GM18507 (cell line): ENCODE data around the gene CKM.
"Not testable (repeated sequence)": the region's sequence is repeated elsewhere in the genome, so short reads cannot be mapped to it uniquely, and the experiment has no call there.

Source experiments
- DNase-seq: peaks from one replicate; pipeline ENCODE4 v3.0.0; 2011; ENCODE audit warnings: low read depth; ENCODE audit not compliant: insufficient read length; ENCODE audit errors: extremely low spot score
- FAIRE-seq: peaks from 2 replicates; lab custom pipeline; 2011; peaks lifted over from hg19 to GRCh38; lab: Jason Lieb, UNC

The CKM gene

DNA sequence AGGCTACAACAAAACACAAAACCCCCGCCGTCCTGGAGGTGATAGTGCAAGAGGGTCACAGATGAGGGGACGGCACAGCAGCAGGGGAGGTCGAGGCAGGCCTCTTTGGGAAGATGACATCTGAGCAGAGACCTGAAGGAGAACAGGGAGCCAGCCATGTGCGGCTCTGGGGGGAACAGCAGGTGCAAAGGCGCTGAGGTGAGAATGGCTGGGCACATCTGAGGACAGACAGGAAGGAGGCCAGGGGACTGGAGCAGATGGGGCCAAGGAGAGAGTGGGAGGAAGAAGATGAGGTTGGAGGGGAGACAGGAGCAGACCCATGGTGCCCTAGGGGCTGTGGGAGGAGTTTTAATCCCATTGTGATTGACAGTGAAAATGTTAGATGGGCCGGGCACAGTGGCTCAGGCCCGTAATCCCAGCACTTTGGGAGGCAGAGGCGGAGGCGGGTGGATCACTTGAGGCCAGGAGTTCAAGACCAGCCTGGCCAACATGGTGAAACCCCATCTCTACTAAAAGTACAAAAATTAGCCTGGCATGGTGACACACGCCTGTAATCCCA, 1.8 kb upstream of the CKM start:
- FAIRE-seq: no peak
- DNase-seq: no peak

DNA sequence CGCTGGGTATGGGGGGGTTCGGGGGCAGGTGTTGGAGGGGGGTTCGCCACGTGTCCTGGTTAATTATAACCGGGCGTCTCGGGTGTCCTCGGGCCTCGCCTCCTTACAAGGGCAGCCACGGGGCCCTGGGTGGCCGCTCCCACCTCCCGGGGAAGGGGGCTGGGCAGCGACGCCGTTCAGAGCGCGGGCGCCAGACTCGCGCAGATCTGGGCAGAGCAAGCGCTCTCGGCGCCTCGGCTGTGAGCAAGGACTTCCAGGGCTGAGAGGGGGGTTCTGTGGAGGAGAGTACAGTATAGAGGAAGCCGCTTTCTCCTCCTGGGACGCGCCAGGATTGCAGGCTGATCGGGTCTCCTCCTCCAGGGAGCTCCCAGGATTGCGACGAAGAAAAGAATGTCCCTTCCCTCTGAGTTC, 1.0 kb upstream of the CKM start:
- DNase-seq (no peak), FAIRE-seq (no peak)

DNA sequence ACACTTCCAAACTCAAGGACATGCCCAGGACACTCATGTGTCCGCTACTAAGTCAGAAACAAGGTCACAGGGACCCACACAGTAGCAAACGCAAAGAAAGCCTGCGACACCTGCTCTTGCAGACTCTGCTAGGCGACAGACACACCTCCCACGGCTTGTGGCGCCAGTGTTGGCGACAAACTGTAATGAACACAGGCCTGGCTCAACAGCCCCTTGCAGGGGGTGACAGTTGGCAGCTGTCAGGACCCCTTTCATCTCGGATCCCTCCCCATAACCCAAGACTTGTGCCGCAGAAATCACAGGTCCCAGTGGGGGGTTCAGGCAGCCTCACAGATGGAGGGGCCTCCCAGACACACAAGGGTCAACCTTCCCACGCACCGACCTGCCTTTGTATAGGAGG, 364 bp downstream of the CKM start:
- DNase-seq (no peak), FAIRE-seq (no peak)

DNA sequence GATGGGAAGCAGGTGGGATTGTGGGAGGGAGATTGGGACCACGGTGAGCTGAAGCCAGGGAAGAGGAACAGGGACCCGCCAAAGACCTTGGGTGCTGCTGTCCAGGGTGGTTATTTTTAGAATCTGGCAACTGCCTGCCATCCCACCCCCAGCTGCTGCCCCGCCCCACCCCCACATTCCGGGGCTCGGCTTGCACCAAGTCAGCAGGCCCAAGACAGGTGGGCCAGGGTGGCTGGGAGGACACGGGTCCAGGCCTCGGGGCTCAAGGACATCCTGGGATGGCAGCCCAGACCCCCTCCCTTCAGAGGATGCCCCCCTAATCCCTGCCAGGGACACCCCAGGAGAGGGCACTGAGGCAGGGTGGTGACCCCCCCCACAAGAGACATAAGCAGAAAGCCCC, 827 bp downstream of the CKM start:
- DNase-seq (no peak), FAIRE-seq (no peak)

DNA sequence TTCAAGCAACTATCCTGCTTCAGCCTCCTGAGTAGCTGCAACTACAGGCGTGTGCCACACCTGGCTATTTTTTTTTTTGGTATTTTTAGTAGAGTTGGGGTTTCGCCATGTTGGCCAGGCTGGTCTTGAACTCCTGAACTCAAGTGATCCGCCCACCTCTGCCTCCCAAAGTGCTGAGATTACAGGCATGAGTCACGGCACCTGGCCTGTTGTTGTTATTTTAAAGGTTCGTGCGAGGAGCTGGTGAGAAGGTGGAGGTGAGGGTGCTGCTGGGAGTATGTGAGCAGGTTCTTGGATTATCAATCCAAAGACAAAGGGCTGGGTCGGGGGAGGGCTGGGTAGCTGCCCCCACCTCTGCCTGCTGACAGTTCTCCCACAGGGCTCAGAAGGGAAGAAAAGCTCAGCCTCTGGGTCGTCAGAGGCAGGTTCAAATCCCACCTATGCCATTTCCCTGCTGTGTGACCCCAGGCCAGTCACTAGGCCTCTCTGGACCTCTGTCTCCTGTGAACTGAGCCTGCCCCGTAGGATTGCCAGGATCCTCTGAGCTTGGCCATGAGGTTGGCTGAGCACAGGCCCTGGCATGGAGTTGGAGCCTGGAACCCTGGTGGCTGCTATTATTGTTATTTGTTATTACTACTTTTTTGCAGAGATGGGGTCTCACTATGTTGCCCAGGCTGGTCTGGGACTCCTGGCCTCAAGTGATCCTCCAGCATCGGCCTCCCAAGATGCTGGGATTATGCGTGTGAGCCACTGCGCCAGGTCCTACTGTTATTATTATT, 1.5 kb downstream of the CKM start:
- no peak for DNase-seq

DNA sequence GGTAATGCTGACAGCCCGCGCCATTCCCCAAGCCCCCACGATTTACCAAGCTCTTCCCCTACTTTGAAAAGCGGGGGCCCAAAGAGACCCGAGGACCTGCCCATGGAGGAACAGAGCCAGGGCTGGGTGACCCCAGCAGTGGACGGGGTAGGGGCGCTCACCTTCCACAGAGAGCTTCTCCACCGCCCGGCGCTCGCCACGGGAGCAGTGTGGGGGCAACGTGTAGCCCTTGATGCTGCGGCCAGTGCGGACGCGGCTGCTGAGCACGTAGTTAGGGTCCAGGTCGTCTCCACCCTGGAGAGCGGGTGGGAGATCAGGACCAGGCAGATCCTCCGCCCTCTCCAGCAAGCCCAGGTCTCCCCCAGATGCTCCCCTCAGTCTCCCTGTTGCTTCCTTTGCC, 7.4 kb downstream of the CKM start:
- FAIRE-seq: no peak
- DNase-seq: no peak

More for the DNA sequence above, 1.5 kb downstream of the CKM start:
- FAIRE-seq: no peak

DNA sequence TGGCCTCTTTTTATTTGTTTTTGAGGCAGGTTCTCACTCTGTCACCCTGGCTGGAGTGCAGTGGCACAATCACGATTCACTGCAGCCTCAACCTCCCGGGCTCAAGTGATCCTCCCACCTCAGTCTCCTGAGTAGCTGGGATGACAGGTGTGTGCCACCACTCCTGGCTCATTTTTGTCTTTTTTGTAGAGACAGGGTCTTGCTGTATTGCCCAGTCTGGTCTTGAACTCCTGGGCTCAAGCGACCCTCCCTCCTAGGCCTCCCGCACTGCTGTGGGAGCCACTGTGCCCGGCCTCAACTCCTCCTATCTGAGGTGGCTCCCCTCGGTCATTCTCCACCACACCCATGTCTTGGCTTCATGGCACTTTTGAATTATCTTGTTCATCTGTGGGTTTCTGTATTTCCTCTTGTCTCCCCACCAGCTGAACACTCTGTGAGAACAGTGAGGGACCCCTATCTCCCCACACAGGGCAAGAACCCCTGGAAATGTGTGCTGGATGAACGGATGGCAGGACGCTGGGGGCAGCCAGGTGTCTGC, 7.9 kb downstream of the CKM start:
- no peak for FAIRE-seq

DNA sequence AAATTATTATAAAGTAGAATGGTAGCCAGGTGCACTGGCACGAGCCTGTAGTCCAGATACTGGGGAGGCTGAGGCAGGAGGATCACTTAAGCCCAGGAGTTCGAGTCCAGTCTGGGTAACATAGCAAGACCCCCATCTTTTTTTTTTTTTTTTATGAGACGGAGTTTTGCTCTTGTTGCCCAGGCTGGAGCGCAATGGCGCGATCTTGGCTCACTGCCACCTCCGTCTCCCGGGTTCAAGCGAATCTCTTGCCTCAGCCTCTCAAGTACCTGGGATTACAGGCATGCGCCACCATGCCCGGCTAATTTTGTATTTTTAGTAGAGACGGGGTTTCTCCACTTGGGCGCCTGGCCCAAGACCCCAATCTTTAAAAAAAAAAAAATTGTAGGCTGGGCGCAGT, 10.4 kb downstream of the CKM start:
- not testable (repeated sequence) for DNase-seq, FAIRE-seq

More for the DNA sequence above, 7.9 kb downstream of the CKM start:
- no peak for DNase-seq

DNA sequence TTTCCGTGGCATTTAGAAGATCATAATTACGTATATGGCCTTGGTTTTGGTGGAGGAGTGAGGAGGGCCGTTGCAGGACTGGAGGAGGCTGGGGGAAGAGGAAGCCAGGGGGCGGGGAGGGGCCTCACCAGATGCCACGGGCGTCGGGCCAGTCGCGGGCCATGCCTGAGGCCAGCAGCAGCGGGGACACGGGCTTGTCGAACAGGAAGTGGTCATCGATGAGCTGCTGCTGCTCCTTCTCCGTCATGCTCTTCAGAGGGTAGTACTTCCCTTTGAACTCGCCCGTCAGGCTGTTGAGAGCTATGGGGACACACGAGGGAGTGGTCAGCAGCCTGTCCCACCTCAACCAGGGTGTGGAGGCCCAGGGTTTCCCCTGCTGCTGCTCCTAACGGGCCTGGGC, 11.1 kb downstream of the CKM start:
- FAIRE-seq (no peak), DNase-seq (no peak)

DNA sequence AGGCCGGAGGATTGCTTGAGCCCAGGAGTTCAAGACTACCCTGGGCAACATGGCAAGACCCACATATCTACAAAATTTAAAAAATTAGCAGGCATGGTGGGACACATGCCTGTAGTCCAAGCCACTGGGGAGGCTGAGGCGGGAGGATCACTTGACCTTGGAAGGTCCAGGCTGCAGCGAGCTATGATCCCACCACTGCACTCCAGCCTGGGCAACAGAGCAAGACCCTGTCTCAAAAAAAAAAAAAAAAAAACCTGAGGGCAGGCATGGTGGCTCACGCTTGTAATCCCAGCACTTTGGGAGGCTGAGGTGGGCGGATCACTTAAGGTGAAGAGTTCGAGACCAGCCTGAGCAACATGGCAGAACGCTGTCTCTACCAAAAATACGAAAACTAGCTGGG, 13.4 kb downstream of the CKM start:
- not testable (repeated sequence) for FAIRE-seq

DNA sequence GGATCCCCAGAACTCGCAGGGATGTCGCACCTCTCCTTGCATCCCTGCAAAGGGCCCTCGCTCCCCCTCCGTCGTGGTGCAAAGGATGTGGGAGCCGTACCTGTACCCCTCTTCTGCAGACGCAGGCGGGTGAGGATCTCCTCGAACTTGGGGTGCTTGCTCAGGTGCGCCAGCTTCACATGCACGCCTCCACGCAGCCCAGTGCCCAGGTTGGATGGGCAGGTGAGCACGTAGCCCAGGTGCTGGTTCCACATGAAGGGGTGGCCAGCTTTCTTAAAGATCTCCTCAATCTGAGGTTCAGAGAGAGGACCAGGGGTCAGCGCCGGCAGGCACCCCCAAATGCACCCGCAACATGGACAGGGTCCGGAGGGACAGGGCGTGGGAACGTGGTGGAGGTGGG, 15.3 kb downstream of the CKM start:
- FAIRE-seq (no peak), DNase-seq (no peak)

More for the DNA sequence above, 13.4 kb downstream of the CKM start:
- DNase-seq: not testable (repeated sequence)

DNA sequence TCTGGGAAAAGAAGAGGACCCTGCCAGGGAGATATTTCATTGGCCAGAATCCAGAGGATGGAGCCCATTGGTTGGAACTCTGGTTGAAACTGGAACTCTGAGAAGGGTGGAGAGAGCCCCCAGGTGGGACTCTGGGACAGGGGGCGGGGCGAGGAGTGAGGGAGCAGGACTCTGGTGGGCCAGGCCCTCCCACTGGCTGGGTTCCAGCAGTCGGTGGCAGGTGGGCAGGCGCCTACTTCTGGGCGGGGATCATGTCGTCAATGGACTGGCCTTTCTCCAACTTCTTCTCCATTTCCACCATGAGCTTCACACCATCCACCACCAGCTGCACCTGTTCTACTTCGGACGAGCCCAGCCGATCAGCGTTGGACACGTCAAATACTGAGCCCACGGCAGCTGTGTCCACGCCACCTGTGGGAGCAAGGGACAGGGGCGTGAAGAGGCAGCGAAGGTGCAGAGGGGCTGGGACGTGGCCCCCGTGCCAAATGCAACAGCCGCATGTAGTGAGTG, 16.1 kb downstream of the CKM start:
- FAIRE-seq (no peak), DNase-seq (no peak)

DNA sequence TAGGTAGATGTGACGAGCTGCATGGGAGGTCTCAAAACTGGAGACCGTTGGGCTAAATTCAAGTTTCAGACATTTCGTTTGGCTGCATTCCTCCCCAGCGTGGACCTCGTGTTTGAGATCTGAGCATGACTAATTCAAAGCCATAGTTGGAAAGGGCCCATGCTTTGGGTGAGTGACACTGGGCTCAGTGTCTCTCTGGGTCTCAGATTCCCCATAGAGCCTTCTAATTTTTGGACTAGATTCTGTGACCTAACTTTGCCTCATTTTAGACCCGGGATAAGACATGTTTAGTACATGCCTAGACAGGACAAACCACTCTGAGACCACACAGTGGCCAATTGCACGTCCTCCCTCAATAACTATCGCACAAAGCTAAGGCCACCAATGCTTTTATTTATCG, 16.6 kb downstream of the CKM start:
- no peak for DNase-seq
- FAIRE-seq: no peak

DNA sequence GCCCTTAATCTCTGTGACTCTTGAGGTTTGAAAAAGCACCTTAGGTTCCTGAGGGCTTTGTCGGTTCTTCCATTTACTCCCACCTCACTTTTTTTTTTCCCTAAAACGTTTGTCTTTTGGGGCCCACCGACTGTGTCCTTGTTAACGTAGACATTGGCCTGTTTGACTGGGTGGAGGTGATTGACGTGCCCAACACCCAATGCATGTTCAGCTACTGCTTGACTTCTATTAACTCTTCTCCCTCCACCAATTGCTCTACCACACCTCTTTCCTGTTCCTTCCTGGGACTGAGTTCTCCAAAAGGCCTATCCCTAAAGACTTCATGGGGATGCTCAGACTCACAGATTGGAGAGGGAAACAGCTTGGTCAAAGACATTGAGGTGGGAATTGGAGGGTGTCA, 17.3 kb downstream of the CKM start:
- DNase-seq (no peak), FAIRE-seq (no peak)

DNA sequence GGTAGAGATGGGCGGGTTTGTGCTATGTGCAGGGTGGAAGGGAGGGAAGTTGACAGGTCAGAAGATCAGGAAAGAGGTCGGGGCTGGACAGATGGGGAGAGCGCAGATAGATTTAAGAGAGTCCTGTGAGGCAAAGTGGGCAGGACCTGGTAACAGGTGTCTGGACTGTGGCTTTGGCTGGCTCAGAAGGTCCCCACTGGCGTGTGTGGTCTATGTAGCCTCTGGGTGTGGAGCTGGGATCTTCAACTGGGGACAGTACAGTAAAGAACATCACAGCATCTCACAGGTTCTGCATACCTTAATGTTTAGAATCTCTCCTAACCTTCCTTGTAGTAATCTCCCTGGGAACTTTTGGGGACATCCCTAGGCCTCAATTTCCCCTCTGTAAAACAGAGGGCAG, 17.7 kb downstream of the CKM start:
- no peak for FAIRE-seq

DNA sequence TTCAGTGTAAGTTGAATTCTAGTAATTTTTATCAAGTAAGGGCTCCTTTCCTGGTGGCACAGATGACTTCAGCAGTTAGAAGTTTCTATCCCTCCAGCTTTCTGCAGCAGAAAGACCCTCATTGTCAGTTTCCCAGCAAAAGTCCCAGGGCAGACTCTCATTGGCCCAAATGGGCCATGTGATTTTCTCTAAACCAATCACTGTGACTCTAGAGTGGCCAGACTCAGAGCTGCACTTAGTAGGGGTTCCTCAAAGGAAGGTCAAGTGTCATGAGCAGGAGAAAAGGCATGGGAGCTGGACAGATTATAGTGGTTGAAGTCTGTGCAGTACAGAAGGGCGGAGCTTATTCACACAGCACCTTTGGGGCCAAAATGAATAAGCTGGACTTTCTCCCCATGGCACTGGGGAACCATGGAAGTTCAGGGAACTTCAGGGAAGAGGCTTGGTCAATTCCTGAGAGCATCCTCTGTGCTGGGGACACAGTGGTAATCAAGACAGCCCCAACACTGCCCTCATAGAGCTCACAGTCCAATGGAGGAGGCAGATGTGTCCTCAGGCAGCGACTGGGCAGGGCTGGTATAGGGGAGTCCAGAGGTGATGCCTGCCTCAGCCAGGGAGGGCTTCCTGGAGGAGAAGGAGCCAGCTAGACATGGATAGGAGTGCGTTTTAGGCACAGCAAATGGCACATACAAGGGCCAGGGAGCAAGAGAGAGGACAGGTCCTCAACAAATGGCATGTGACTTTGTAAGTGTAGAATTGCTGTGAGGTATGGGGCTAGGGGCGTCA, 18.3 kb downstream of the CKM start:
- DNase-seq: no peak
- FAIRE-seq: no peak

More for the DNA sequence above, 17.7 kb downstream of the CKM start:
- DNase-seq: no peak

DNA sequence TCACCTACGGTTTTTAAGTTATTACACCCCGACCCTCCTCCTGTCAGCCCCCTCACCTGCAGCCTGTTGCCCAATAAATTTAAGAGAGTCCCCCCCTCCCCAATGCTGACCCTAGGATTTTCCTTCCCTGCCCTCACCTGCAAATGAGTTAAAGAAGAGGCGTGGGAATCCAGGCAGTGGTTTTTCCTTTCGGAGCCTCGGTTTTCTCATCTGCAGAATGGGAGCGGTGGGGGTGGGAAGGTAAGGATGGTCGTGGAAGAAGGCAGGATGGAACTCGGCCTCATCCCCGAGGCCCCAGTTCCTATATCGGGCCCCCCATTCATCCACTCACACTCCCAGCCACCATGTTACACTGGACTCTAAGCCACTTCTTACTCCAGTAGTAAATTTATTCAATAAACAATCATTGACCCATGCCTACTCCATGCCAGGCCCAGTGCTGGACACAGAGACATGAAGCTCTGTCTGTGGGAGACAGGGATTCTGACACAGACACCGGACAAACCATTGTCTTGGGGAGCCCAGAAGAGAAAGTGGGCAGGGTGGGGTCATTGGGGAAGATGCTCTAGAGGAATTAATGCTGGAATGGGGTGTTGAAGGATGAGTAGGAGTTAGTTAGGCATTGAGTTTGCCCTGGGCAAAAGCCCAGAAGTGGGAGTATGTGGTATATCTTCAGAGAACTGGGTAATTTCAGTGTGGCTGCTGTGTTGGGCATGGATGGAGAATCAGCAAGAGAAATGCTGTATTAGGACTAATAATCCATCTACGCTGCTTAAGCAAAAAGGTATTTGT, 19.2 kb downstream of the CKM start:
- no peak for FAIRE-seq
- no peak for DNase-seq

DNA sequence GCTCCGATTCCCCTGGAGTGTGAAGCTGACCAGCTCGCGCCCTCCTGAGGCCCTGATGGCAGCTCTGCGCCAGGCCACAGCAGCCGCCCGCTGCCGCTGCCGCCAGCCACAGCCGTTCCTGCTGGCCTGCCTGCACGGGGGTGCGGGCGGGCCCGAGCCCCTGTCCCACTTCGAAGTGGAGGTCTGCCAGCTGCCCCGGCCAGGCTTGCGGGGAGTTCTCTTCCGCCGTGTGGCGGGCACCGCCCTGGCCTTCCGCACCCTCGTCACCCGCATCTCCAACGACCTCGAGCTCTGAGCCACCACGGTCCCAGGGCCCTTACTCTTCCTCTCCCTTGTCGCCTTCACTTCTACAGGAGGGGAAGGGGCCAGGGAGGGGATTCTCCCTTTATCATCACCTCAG, 20.3 kb downstream of the CKM start:
- DNase-seq (no peak), FAIRE-seq (no peak)

DNA sequence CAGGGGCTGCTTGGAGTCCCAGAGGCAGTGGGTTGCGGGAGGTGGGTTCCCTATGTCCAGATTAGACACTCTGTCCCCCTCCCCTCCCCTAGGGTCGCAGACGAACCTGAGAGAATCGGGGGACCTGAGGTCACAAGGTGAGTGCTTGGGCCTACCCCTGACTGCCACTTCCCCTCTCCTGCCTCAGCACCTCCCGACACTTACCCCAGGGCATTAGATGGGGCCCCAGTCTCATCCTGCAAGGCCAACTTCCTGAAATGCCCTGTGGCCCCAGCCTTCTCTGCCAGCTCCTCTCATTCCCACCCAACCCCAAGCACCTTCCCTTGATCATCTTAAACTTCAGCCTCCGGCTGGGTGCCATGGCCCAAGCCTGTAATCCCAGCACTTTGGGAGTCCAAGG, 23.0 kb downstream of the CKM start:
- DNase-seq (no peak), FAIRE-seq (no peak)
